DOHH2 (cell line): ENCODE results near the gene CORO1C.

Source experiments
- H3F3A ChIP-seq: fragments of 200-600 bp; sonication (generic), shearing (Covaris generic); 2 replicates; pipeline ENCODE4 v1.6.0; 2016; ENCODE audit warnings: antibody characterized with exemption, mild to moderate bottlenecking; ENCODE audit not compliant: control insufficient read depth, insufficient read depth
- H3K27ac ChIP-seq: fragments of 200-600 bp; sonication (generic); 2 replicates; pipeline ENCODE4 v1.5.1; 2014; ENCODE audit warnings: low read depth, mild to moderate bottlenecking, low read length, moderate library complexity
- H3K27me3 ChIP-seq: fragments of 200-600 bp; sonication (generic); 2 replicates; pipeline ENCODE4 v1.6.1; 2014; ENCODE audit warnings: mild to moderate bottlenecking, low read length, mixed read lengths; ENCODE audit not compliant: control insufficient read depth
- H3K36me3 ChIP-seq: fragments of 200-600 bp; sonication (generic); 2 replicates; pipeline ENCODE4 v1.6.1; 2014; ENCODE audit warnings: mild to moderate bottlenecking, low read length, moderate library complexity, mixed read lengths; ENCODE audit not compliant: control insufficient read depth
- H3K4me1 ChIP-seq: fragments of 200-600 bp; sonication (generic); 2 replicates; pipeline ENCODE4 v1.6.1; 2014; ENCODE audit warnings: mild to moderate bottlenecking, low read length, mixed read lengths; ENCODE audit not compliant: control insufficient read depth
- H3K4me2 ChIP-seq: fragments of 200-600 bp; sonication (generic); 2 replicates; pipeline ENCODE4 v1.6.0; 2014; ENCODE audit warnings: mild to moderate bottlenecking, low read length, moderate library complexity
- H3K4me3 ChIP-seq: fragments of 200-600 bp; sonication (generic); 2 replicates; pipeline ENCODE4 v1.5.1; 2014; ENCODE audit warnings: mild to moderate bottlenecking, low read length, mixed read lengths
- H3K79me2 ChIP-seq: fragments of 200-600 bp; sonication (generic); 2 replicates; pipeline ENCODE4 v1.6.1; 2014; ENCODE audit warnings: mild to moderate bottlenecking, low read length, mixed read lengths; ENCODE audit not compliant: control insufficient read depth
- H3K9me2 ChIP-seq: fragments of 200-600 bp; sonication (generic); replicated peaks from 2 replicates; pipeline ENCODE4 v1.6.1; 2014; ENCODE audit warnings: mild to moderate bottlenecking, low read length, mixed read lengths; ENCODE audit not compliant: control insufficient read depth
- H3K9me3 ChIP-seq: fragments of 200-600 bp; sonication (generic); 2 replicates; pipeline ENCODE4 v1.6.1; 2014; ENCODE audit warnings: antibody characterized with exemption, low read length, mixed read lengths; ENCODE audit not compliant: control insufficient read depth, insufficient read depth
- H4K20me1 ChIP-seq: fragments of 200-600 bp; sonication (generic); 2 replicates; pipeline ENCODE4 v1.6.0; 2014; ENCODE audit warnings: low read depth, mild to moderate bottlenecking, antibody characterized with exemption, low read length, moderate library complexity; ENCODE audit not compliant: control insufficient read depth, insufficient read depth
- EZH2phosphoT487 ChIP-seq: fragments of 200-600 bp; sonication (generic); IDR thresholded peaks from 2 replicates; pipeline ENCODE4 v1.6.1; 2017; ENCODE audit warnings: borderline replicate concordance, mild to moderate bottlenecking, antibody characterized with exemption, low read length, moderate library complexity, mixed read lengths
- TF ChIP-seq, protein P1 (sequence below): fragments of 200-600 bp; sonication (generic); IDR thresholded peaks from one replicate; pipeline ENCODE4 v1.5.1; 2014; ENCODE audit warnings: antibody characterized with exemption, mild to moderate bottlenecking, low read depth, low read length; ENCODE audit not compliant: poor library complexity, severe bottlenecking

Gene CORO1C

DNA sequence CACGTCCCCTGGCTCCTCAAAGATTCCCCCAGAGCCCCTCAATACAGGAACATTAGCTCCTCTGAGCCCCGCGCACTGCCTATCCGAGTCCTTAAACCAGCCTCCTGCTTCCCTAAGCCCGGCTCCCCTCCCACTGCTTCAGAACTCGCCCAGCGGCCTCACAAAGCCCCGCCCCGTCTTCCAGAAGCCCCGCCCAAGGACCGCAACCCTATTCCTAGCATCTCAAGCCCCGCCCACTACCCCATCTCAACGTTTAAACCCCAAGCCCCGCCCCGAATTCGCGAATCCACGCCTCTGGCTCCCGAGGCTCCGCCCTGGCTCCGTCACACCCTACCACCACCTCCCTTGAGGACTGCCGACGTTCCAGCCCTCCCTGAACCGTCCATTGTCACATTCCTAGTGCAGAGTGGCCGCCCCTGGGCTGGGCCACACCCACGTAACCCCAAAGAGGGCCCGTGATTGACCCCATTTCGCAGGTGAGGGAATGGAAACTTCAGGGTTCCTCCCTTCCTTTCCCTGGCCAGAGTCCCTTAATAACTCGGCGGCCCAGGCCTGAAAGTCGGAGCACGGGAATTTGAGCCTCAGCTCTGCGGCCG, 646 bp upstream of the CORO1C start:
- Histone ChIP-seq H3K4me1 (peaks cover 43% of the 10 kb centered on the region), H3K36me3 (no peaks in the 10 kb centered on the region), H3K27me3 (peaks cover 16% of the 10 kb centered on the region), H3K9me3 (no peaks in the 10 kb centered on the region), H3F3A (peaks cover 5% of the 10 kb centered on the region; the same call in 1 of the 2 replicates), H3K79me2 (peaks cover 2% of the 10 kb centered on the region), H3K4me2 (peak overlapping the region; percentile 74), H3K9me2 (no peaks in the 10 kb centered on the region), H3K27ac (peak overlapping the region; percentile 47), H3K4me3 (peak overlapping the region; percentile 77), H4K20me1 (no peaks in the 10 kb centered on the region)
- TF ChIP-seq, protein P1, sequence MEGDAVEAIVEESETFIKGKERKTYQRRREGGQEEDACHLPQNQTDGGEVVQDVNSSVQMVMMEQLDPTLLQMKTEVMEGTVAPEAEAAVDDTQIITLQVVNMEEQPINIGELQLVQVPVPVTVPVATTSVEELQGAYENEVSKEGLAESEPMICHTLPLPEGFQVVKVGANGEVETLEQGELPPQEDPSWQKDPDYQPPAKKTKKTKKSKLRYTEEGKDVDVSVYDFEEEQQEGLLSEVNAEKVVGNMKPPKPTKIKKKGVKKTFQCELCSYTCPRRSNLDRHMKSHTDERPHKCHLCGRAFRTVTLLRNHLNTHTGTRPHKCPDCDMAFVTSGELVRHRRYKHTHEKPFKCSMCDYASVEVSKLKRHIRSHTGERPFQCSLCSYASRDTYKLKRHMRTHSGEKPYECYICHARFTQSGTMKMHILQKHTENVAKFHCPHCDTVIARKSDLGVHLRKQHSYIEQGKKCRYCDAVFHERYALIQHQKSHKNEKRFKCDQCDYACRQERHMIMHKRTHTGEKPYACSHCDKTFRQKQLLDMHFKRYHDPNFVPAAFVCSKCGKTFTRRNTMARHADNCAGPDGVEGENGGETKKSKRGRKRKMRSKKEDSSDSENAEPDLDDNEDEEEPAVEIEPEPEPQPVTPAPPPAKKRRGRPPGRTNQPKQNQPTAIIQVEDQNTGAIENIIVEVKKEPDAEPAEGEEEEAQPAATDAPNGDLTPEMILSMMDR = peak; percentile 9
- no peak for TF ChIP-seq EZH2phosphoT487

DNA sequence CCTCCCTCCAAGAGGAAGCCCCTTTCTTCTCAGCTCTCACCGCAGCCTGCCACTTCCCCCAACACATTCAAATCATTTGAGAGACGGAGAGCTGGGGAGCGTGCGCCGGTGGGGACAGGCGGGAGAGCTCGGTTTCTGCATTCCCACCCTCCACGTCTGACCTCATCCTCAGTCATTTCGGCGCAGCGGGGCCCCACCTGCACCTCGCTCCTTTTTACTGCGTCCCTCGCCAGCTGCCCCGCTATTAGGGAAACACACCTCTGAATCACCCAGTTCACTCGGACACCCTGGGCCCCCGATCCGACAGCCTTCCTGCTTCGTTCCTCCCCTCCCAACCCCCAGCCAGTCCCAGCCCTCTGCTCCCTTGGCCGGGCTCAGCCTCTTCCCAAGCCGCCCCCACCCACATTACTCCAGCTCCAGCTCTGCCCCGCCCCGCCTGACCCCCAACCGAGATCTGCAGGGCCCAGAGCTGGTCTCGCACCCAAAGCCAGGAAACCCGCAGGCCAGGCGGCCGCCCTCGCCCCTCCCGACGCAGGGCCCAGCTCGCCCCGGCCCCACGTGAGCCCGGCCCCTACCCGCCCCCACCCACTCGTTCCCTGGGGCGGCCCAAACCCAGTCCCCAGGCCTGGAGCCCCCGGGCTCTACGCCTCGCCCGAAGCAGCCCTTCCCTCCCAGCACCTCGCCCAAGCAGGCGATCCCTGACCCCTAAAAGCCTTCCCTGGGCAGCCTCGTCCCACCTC, 783 bp downstream of the CORO1C start:
- peaks cover 43% of the 10 kb centered on the region for H3K4me1 ChIP-seq
- TF ChIP-seq, protein P1 = no peak
- TF ChIP-seq EZH2phosphoT487 = no peak
- peaks cover 14% of the 10 kb centered on the region for H3K27me3 ChIP-seq
- H3K4me3 ChIP-seq = peak overlapping the region; percentile 77
- H3K9me2 ChIP-seq = no peaks in the 10 kb centered on the region
- peak overlapping the region; percentile 74 for H3K4me2 ChIP-seq
- peaks cover 2% of the 10 kb centered on the region for H3K79me2 ChIP-seq
- peaks cover 5% of the 10 kb centered on the region; the same call in 1 of the 2 replicates for H3F3A ChIP-seq
- H3K9me3 ChIP-seq = no peaks in the 10 kb centered on the region
- H3K27ac ChIP-seq = no peak overlapping the region
- no peaks in the 10 kb centered on the region for H4K20me1 ChIP-seq
- no peaks in the 10 kb centered on the region for H3K36me3 ChIP-seq

DNA sequence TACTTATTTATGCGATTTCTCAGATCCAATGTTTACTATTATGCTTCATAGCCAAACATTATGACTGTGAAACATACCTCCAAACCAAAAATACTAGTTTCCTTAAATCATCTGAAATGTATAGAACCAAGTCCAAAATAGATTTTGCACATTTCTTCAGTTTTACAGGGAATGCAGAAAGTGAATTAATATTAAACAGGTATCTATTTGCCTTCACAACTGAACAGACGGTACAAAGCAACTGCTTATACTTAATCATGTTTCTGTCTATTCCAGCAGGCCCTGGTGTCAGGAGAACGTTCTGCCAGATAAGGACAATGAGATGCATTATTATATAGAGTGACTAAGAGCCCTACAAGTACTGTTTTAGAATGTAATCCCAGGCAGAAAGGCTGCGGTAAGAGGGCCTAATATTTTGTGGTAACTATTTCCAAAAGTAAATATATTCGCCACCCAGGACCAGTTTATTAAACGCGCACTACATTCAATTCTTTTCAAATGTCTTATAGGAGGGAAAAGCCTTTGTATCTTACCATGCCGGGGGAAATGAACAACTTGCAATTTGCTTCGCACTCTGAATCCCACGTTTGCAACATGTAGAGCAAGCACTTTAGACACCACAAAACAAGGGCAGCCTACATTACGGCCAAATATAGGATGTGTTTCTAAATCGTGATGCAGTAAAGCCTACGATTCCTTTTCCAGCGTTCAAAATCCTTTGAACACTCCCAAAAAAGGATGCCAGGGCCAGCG, 1.5 kb downstream of the CORO1C start:
- peak overlapping the region; percentile 77 for H3K4me3 ChIP-seq
- H3K27ac ChIP-seq = no peak overlapping the region
- no peaks in the 10 kb centered on the region for H3K9me2 ChIP-seq
- H3K79me2 ChIP-seq = peaks cover 2% of the 10 kb centered on the region
- TF ChIP-seq, protein P1 = no peak
- TF ChIP-seq EZH2phosphoT487 = no peak; the same call in 1 of the 2 replicates
- H3K9me3 ChIP-seq = no peaks in the 10 kb centered on the region
- H3K27me3 ChIP-seq = peaks cover 14% of the 10 kb centered on the region
- peaks cover 46% of the 10 kb centered on the region for H3K4me1 ChIP-seq
- H3K4me2 ChIP-seq = peak overlapping the region; percentile 74
- H3K36me3 ChIP-seq = no peaks in the 10 kb centered on the region
- H3F3A ChIP-seq = peaks cover 5% of the 10 kb centered on the region; the same call in 1 of the 2 replicates
- H4K20me1 ChIP-seq = no peaks in the 10 kb centered on the region
